ENCODE data around the gene ZRANB1.
A peak's percentile ranks its signal among the peaks of the same experiment; 100 is the strongest.
"Not testable (repeated sequence)": the region's sequence is repeated elsewhere in the genome, so short reads cannot be mapped to it uniquely, and the experiment has no call there.

ZRANB1 gene

GRCh38 chr10:124941823-124942222, at the start of gene ZRANB1:
Gene ZRANB1, plus strand, starts transcription at chr10:124942123. Its CDS starts 371 bp downstream, at chr10:124942494.
- no peak for DNase-seq (ENCODE audit: low read depth in 2 of 3, low spot score in 2 of 3)

- no peak for DNase-seq (ENCODE audit: low read depth in 2 of 3, low spot score in 2 of 3)
These were observed 49.0 kb upstream of the ZRANB1 start for GRCh38 chr10:124892905-124893304.

- DNase-seq (ENCODE audit: low read depth in 2 of 3, low spot score in 2 of 3) = no peak
These were observed 47.2 kb upstream of the ZRANB1 start for GRCh38 chr10:124894569-124895215.

DNA sequence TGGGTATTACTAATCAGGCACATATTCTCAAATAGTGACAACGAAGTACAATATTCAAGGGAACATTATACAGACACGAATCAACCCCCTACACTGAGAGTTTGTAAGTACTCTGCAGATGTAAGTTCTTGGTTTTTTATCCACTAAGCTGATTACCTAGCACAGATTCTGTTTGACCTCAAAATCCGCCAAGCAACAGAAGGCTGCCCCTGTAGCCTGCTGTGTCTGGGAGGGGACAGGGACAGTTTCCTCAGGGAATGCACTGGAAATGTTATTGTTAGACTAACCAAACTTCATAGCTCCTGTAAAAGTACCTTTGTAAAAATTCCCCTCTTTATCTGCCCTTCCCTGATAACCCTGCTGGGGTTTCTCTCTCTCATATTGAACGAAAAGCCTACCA, 45.2 kb upstream of the ZRANB1 start:
- DNase-seq (ENCODE audit: low read depth in 2 of 3, low spot score in 2 of 3) = no peak

DNA sequence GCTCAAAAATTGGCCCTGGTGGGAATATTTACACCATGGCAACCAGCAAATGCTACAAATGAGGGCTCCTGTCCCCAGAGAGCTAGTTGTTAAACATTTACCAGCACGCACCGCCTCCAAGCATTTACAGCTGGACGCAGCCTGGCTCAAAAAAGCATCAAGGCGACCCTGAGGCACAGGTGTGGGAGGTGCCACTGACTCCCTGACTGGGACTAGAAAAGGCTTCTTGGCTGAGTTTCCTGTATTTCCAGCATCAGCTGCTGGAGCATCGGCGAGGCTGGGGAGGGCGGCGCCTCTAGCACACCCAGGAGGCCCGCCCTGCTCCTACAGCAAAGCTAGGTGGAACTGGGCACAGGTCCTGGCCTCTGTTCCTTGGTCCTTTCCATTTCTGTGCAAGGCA, 43.5 kb upstream of the ZRANB1 start:
- no peak for DNase-seq (ENCODE audit: low read depth in 2 of 3, low spot score in 2 of 3)

DNA sequence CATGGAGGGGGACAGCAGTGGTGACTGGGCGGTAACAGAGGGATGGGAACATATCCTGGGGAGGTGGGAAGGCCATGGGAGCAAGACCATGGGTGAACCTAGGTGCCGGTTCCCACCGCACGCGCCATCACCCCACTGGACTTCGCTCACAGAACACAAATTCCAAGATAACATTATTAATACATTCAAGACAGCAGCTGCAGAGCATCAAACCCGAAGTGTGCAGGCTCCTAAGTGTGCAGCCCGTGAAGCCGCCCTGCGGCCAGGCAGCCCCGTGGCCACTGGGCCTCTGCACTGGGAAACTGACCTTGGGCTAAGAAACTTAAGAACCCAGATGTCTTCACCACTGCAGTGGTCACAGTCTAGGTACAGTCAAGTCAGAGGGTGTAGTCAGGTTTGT, 42.8 kb upstream of the ZRANB1 start:
- no peak for DNase-seq (ENCODE audit: low read depth in 2 of 3, low spot score in 2 of 3)

DNA sequence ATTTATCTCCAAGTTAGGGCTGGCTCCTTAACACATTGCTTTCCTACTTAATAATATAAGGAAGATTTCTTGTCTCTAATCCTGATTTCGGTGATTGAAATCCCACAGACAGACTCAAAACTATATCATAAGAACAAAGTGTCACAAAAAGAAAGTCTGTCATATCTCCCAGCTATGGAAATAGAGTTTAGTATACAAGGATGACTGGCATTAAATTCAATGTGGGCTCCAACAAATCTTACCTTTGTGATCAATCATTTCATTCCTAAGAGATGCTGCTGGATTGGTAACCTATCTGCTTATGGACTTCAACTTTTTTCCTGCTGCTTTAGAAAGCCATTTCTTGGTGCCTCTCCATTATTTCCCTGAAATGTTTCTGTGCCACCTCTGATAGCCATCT, 39.5 kb upstream of the ZRANB1 start:
- DNase-seq (ENCODE audit: low read depth in 2 of 3, low spot score in 2 of 3) = no peak

- no peak for DNase-seq (ENCODE audit: low read depth in 2 of 3, low spot score in 2 of 3)
These were observed 38.8 kb upstream of the ZRANB1 start for GRCh38 chr10:124903111-124903510.

GRCh38 chr10:124904796-124905195, 37.1 kb upstream of the ZRANB1 start:
- no peak for DNase-seq (ENCODE audit: low read depth in 2 of 3, low spot score in 2 of 3)

- DNase-seq (ENCODE audit: low read depth in 2 of 3, low spot score in 2 of 3) = no peak
These were observed 35.3 kb upstream of the ZRANB1 start for GRCh38 chr10:124906551-124907001.

DNA sequence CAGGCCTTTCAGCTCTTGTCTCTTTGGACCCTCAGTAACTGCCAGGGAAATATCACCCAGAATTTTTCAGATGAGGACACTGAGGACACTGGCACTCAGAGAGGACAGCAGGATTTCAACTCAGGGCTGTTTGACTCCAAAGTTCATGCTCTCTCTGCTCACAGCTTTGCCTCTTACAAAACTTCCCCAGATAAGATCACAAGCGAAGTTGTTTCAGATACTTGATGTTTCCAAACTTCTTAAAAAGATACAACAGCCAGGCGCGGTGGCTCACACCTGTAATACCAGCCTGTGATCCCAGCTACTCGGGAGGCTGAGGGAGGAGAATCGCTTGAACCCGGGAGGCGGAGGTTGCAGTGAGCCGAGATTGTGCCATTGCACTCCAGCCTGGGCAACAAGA, 32.4 kb upstream of the ZRANB1 start:
- no peak for DNase-seq (ENCODE audit: low read depth in 2 of 3, low spot score in 2 of 3)

DNA sequence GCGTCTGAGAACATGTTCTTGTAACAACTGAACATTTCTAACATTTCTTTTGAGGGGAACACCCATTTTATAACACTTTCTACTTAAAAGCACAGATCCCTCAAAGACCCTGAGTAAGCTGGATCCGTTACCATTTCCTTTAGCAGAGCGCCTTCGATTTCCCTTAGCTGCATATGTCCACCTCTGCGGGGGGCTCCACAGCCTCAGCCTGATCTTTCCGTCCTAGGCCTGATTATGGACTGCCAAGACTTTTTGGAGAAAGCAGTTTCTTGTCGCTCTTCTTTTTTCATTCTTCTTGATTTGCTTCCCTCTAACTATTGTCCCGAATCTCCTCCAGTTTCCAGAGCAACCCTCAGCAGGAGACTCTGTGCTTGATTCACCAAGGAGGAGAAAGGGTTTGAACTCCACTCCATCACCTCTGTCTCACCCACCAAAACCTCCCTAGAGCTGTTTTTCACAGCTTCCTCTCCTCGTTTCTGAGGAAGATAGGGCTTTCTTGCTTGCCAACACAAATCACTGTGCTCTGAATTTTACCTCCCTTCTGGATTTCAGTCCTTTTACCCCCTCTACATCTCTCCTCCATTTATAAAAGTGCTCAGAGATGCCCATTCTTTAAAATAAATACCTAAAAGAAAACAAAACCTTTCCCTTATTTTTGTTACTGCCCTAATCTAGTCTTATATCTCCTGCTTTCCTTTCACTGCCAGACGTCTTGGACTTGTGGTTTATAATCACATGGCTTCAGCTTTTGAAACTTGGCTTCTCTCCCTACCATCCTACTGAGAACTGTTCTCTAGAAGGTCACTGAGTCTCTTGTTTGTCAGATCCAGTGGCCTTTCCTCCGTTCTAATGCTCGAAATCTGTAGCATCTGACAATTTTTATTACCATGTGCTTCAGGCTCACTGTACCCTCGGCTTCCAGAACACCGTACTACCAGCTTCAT, 30.5 kb upstream of the ZRANB1 start:
- DNase-seq (ENCODE audit: low read depth in 2 of 3, low spot score in 2 of 3) = no peak

- DNase-seq (ENCODE audit: low read depth in 2 of 3, low spot score in 2 of 3) = no peak
These were observed 29.6 kb upstream of the ZRANB1 start for GRCh38 chr10:124912101-124912886.

DNA sequence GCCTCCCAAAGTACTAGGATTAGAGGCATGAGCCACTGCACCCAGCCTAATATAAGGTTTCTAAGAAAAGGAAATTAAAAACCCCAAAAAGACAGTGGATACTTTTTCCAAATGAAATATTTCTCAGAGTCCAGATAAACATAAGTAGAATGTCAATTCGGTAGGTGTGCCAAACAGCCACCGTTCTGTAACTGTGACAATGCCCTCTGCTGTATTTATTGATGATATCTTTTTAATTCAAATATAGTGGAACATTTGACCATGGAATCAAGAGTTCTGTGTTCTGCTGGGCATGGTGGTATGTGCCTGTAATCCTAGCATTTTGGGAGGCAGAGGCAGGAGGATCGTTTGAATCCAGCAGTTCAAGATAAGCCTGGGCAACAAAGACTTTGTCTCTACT, 28.8 kb upstream of the ZRANB1 start:
- DNase-seq (ENCODE audit: low read depth in 2 of 3, low spot score in 2 of 3) = no peak

DNA sequence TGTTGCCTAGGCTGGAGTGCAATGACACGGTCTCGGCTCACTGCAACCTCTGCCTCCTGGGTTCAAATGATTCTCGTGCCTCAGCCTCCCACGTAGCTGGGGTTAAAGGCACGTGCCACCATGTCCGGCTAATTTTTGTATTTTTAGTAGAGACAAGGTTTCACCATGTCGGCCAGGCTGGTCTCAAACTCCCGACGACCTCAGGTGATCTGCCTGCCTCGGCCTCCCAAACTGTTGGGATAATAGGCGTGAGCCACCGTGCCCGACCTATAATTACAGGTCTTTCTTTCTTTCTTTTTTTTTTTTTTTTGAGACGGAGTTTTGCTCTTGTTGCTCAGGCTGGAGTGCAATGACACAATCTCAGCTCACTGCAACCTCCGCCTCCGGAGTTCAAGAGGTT, 27.5 kb upstream of the ZRANB1 start:
- not testable (repeated sequence) for DNase-seq (ENCODE audit: low read depth in 2 of 3, low spot score in 2 of 3)

DNA sequence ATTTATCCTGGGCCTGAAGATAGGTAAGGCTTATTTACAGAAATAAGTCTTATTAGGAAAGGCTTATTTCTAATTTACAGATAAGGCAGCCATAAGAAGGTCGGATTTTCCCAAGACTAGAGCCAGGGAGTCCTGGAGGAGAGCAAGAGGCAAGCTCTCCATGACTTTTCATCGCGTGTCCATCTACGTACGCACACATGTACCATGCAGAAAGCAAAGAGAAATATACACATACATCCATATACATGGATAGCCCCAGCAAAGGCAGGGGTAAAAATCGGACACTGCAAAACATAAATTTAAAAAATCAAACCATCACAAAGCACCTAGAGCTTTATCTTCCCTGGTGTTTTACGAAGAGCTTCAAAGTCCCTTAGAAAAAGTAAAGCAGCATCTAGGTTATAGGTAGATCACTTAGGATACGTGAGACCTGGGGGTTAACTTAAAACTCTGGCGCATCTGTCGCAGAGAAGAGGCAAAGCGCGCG, 25.8 kb upstream of the ZRANB1 start:
- no peak for DNase-seq (ENCODE audit: low read depth in 2 of 3, low spot score in 2 of 3)

- peak; percentile 92 to 94 (median 94) for DNase-seq (ENCODE audit: low read depth in 2 of 3, low spot score in 2 of 3)
These were observed 25.1 kb upstream of the ZRANB1 start for GRCh38 chr10:124916585-124917427.

- peak; percentile 6 to 9 (median 9) for DNase-seq (ENCODE audit: low read depth in 2 of 3, low spot score in 2 of 3)
These were observed 24.3 kb upstream of the ZRANB1 start for GRCh38 chr10:124917428-124918190.

- no peak for DNase-seq (ENCODE audit: low read depth in 2 of 3, low spot score in 2 of 3)
These were observed 23.6 kb upstream of the ZRANB1 start for GRCh38 chr10:124918191-124918830.
